ENCODE data around the gene RAP2A. TPM values are rescaled to one million over a fixed set of nuclear protein-coding genes. Genes with fewer than 3 reads are reported as not detected.

The RAP2A gene
- total RNA-seq, 1 experiment from 2014 or later = 32.1 TPM

DNA sequence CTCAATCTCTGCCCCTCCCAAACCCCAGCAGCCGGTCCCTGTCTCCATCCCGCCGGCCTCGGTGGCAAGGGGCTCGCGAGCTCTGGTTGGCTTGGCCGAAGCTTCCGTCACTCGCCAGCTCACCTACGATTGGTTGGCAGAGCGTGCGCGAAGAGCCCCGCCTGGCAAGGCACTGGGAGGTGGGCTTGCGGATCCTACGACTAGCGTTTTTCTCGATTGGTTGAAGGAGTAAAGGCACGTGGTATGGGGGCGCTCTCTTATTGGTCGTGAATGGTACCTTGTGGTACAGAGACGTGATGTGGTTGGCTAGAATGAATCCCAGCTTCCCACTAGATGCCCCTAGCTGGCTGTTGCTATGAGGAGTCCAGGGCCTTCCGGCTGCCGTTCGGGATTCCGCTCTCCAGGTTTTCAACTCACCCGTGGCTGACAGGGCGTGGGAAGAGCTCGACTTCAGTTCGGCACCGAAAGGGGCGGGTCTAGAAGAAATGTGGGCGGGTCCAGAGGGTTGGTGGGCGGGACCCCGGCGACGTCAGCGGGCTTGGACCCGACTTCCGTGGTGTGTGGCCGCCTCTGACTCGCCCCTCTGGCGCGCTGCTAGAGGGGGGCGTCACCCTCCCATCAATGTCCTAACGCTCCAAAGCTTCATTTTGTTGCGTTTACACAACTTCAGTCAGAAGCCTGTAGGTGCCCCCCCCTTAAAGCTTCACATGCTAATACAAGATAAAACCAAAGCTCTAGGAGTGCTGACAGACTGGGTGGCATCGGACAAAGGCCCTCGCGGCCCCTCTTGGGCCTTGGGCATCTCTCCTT is 847 bp upstream of the RAP2A start:
- H3K79me2 ChIP-seq (ENCODE audit: insufficient read depth, low read length) = peaks cover 3% of the 10 kb centered on the region; the same call in 1 of the 2 replicates
- no peaks in the 10 kb centered on the region for H3K79me1 ChIP-seq (ENCODE audit: insufficient read depth, low read depth, low read length, poor library complexity, severe bottlenecking)
- peak overlapping the region; percentile 69 for H3K18ac ChIP-seq (ENCODE audit: insufficient read length, low read depth, low read length)
- Mint-ChIP-seq H3K27ac (peak overlapping the region; percentile 99 to 100 (median 99)), H3K4me1 (peaks cover 33 to 35% of the 10 kb centered on the region in 2 experiments), H3K9me3 (no peaks in the 10 kb centered on the region; a peak in 1 of 5 replicates), H3K36me3 (ENCODE audit: insufficient read depth in 1 of 3, low read depth in 3 of 3) (peaks cover 2 to 7% (median 4%) of the 10 kb centered on the region in 3 experiments; a peak in 5 of 7 replicates), H3K4me3 (peak overlapping the region; percentile 94 to 98), H3K27me3 (ENCODE audit: low read depth) (no peaks in the 10 kb centered on the region)
- no peak overlapping the region for H2BK15ac ChIP-seq (ENCODE audit: low read depth, low read length)
- H3K9me3 ChIP-seq (ENCODE audit: control insufficient read depth, low read depth, low read length) = no peaks in the 10 kb centered on the region
- H2AFZ ChIP-seq (ENCODE audit: low read length) = peak overlapping the region; percentile 49
- H4K20me1 ChIP-seq (ENCODE audit: control insufficient read depth, insufficient read depth, insufficient read length) = no peaks in the 10 kb centered on the region
- no peak overlapping the region for H3T11ph ChIP-seq (ENCODE audit: low read length)
- H4K8ac ChIP-seq (replicated peaks; ENCODE audit: insufficient read length, low read depth, low read length) = no peak overlapping the region
- no peak for TF ChIP-seq CTCF (conservative IDR thresholded peaks at IDR 0.05)
- peak overlapping the region; percentile 85 for H3K9ac ChIP-seq (ENCODE audit: extremely low read depth, insufficient read length, low read length)
- no peak overlapping the region for H3K56ac ChIP-seq (ENCODE audit: insufficient read length, low read depth, low read length)
- H2BK12ac ChIP-seq (ENCODE audit: insufficient read length, low read depth, low read length) = no peak overlapping the region
- DNase-seq = peak; percentile 100
- H2BK120ac ChIP-seq (ENCODE audit: low read depth, low read length, poor library complexity, severe bottlenecking) = no peak overlapping the region
- H3K4me2 ChIP-seq (ENCODE audit: insufficient read depth, insufficient read length, low read length) = peak overlapping the region; percentile 92
- peaks cover 6% of the 10 kb centered on the region for H3K4me1 ChIP-seq (ENCODE audit: insufficient read depth, low read length)
- no peaks in the 10 kb centered on the region for H3K27me3 ChIP-seq (ENCODE audit: insufficient read depth, low read length)
- no peak overlapping the region for H2BK5ac ChIP-seq (ENCODE audit: insufficient read length, low read length)
- H4K91ac ChIP-seq (ENCODE audit: insufficient read length, low read depth, low read length) = no peak overlapping the region
- H2AK5ac ChIP-seq (ENCODE audit: insufficient read length, low read length) = no peak overlapping the region
- no peak overlapping the region for H4K5ac ChIP-seq (ENCODE audit: insufficient read length, low read depth, low read length)
- no peak overlapping the region for H3K4ac ChIP-seq (ENCODE audit: low read depth, low read length)
- H3K27ac ChIP-seq (ENCODE audit: insufficient read length, low read depth, low read length) = peak overlapping the region; percentile 85
- peak overlapping the region; percentile 62 for H3K14ac ChIP-seq (ENCODE audit: insufficient read depth, low read length)
- WGBS (ENCODE audit: extremely low coverage, insufficient read length, low lambda C conversion rate) = no CpG with 5 or more reads among the region's 50 CpGs
- H3K23ac ChIP-seq (ENCODE audit: insufficient read length, low read depth, low read length) = no peak overlapping the region
- H2BK20ac ChIP-seq (ENCODE audit: low read depth, low read length, poor library complexity, severe bottlenecking) = no peak overlapping the region
- H3K23me2 ChIP-seq (ENCODE audit: insufficient read length, low read depth, low read length, poor library complexity, severe bottlenecking) = peaks cover 10% of the 10 kb centered on the region
